IMR-90 (cell line): Measurements from ENCODE around the gene LTBP2. TPM values are rescaled to one million over a fixed set of nuclear protein-coding genes. Genes with fewer than 3 reads are reported as not detected.

Experiments used
- ATAC-seq: fragments of 200-7000 bp; cut with Tn5 transposase; 2 replicates; pipeline ENCODE4 v1.9.1; 2020; ENCODE audit warnings: low read depth, mild to moderate bottlenecking, moderate library complexity
- BruUV-seq: library from RNA; stranded (reverse); fragments of 400-500 nt; replicated peaks from 2 replicates; lab custom pipeline; 2021; lab: Mats Ljungman, UMichigan
- CTCF ChIA-PET: fragments of 300-600 bp; formaldehyde crosslinking; extraction: SDS; loops from one replicate; lab custom pipeline; 2021; ENCODE audit warnings: antibody characterized with exemption; lab: Yijun Ruan, JAX
- POLR2A ChIA-PET: fragments of 300-600 bp; sonication (Branson Sonifier 250); formaldehyde crosslinking; loops from one replicate; lab custom pipeline; 2022; ENCODE audit warnings: antibody characterized with exemption; ENCODE audit not compliant: unreplicated experiment; lab: Charles Lee
- DNase-seq: peaks from one replicate; pipeline ENCODE4 v3.0.0; 2013
- H2AFZ ChIP-seq: replicated peaks from 2 replicates; pipeline ENCODE3; 2013; ENCODE audit warnings: low read length, mild to moderate bottlenecking; ENCODE audit not compliant: poor library complexity
- H2AK5ac ChIP-seq: 2 replicates; pipeline ENCODE4 v1.6.1; 2013; ENCODE audit warnings: low read depth, low read length, inconsistent platforms
- H2AK9ac ChIP-seq: replicated peaks from 2 replicates; pipeline ENCODE3; 2013; ENCODE audit warnings: mild to moderate bottlenecking, low read depth, low read length, moderate library complexity; ENCODE audit not compliant: poor library complexity
- H2BK120ac ChIP-seq: 2 replicates; pipeline ENCODE4 v1.6.1; 2013; ENCODE audit warnings: low read depth, low read length, inconsistent platforms
- H2BK15ac ChIP-seq: 3 replicates; pipeline ENCODE4 v1.6.1; 2013; ENCODE audit warnings: low read depth, low read length, inconsistent platforms
- H2BK20ac ChIP-seq: 2 replicates; pipeline ENCODE4 v1.6.1; 2013; ENCODE audit warnings: low read depth, mild to moderate bottlenecking, inconsistent platforms, low read length, moderate library complexity
- H2BK5ac ChIP-seq: 2 replicates; pipeline ENCODE4 v1.6.1; 2013; ENCODE audit warnings: mild to moderate bottlenecking, low read depth, low read length, inconsistent platforms; ENCODE audit not compliant: poor library complexity, severe bottlenecking
- H3K14ac ChIP-seq: replicated peaks from 2 replicates; pipeline ENCODE4 v1.6.1; 2013; ENCODE audit warnings: low read depth, low read length, inconsistent platforms
- H3K18ac ChIP-seq: 2 replicates; pipeline ENCODE4 v1.6.1; 2013; ENCODE audit warnings: low read depth, low read length, control low read depth
- H3K23ac ChIP-seq: 2 replicates; pipeline ENCODE4 v1.6.1; 2013; ENCODE audit warnings: low read depth, low read length, inconsistent platforms
- H3K27ac ChIP-seq: 2 replicates; pipeline ENCODE4 v1.5.1; 2013; ENCODE audit warnings: mild to moderate bottlenecking, control low read depth, low read length; ENCODE audit not compliant: insufficient read depth
- H3K27me3 ChIP-seq: 2 replicates; pipeline ENCODE4 v1.6.1; 2013; ENCODE audit warnings: low read length; ENCODE audit not compliant: control insufficient read depth, insufficient read depth
- H3K36me3 ChIP-seq: 2 replicates; pipeline ENCODE4 v1.6.1; 2013; ENCODE audit warnings: low read length, mixed read lengths; ENCODE audit not compliant: control insufficient read depth, insufficient read depth
- H3K4ac ChIP-seq: 2 replicates; pipeline ENCODE4 v1.6.1; 2013; ENCODE audit warnings: low read depth, low read length, inconsistent platforms
- H3K4me1 ChIP-seq: 2 replicates; pipeline ENCODE4 v1.6.1; 2013; ENCODE audit warnings: low read length, mixed read lengths; ENCODE audit not compliant: control insufficient read depth, insufficient read depth
- H3K4me2 ChIP-seq: 2 replicates; pipeline ENCODE4 v1.6.1; 2013; ENCODE audit warnings: low read depth, mild to moderate bottlenecking, control low read depth, low read length, moderate library complexity
- H3K4me3 ChIP-seq: 2 replicates; pipeline ENCODE4 v1.5.1; 2013; ENCODE audit warnings: low read depth, mild to moderate bottlenecking, control low read depth, low read length, moderate library complexity; ENCODE audit not compliant: insufficient read depth
- H3K56ac ChIP-seq: 2 replicates; pipeline ENCODE4 v1.6.1; 2013; ENCODE audit warnings: low read length, inconsistent platforms; ENCODE audit not compliant: insufficient read depth; ENCODE audit errors: extremely low read depth
- H3K79me1 ChIP-seq, 2 experiments: 2 replicates each; pipeline ENCODE4 v1.6.1; 2013; ENCODE audit warnings: low read length in 2 of 2, inconsistent platforms in 1 of 2, low read depth in 1 of 2
- H3K9ac ChIP-seq: 2 replicates; pipeline ENCODE4 v1.6.1; 2013; ENCODE audit warnings: low read depth, low read length, control low read depth
- H3K9me1 ChIP-seq: 2 replicates; pipeline ENCODE4 v1.6.1; 2013; ENCODE audit warnings: low read length, inconsistent platforms; ENCODE audit not compliant: insufficient read depth
- H3K9me3 ChIP-seq: 2 replicates; pipeline ENCODE4 v1.6.1; 2013; ENCODE audit warnings: low read length; ENCODE audit not compliant: control insufficient read depth, insufficient read depth
- H4K20me1 ChIP-seq: 2 replicates; pipeline ENCODE4 v1.6.1; 2013; ENCODE audit warnings: low read length, inconsistent platforms; ENCODE audit not compliant: insufficient read depth
- H4K5ac ChIP-seq: 2 replicates; pipeline ENCODE4 v1.6.1; 2013; ENCODE audit warnings: mild to moderate bottlenecking, low read depth, low read length, control low read depth
- H4K8ac ChIP-seq, 2 experiments: 2 replicates each; pipeline ENCODE4 v1.6.1; 2013; ENCODE audit warnings: low read depth in 2 of 2, low read length in 2 of 2, control low read depth in 1 of 2, inconsistent platforms in 1 of 2
- H4K91ac ChIP-seq: 2 replicates; pipeline ENCODE4 v1.6.1; 2013; ENCODE audit warnings: low read depth, low read length, inconsistent platforms; ENCODE audit not compliant: insufficient read depth
- MAFK ChIP-seq: IDR thresholded peaks from 2 replicates; pipeline ENCODE4 v1.6.1; 2012; ENCODE audit warnings: low read depth, low read length, improper control_type of control experiment
- MAZ ChIP-seq: IDR thresholded peaks from 2 replicates; pipeline ENCODE4 v1.6.1; 2012; ENCODE audit warnings: low read depth, mild to moderate bottlenecking, low read length, improper control_type of control experiment, moderate library complexity, borderline replicate concordance
- POLR2A ChIP-seq: IDR thresholded peaks from 2 replicates; pipeline ENCODE4 v1.6.1; 2012; ENCODE audit warnings: mild to moderate bottlenecking, low read depth, low read length
- WGBS, 2 experiments: methylation state at CpG; one replicate each; pipeline versions ENCODE4 v1.1.5 to v1.1.7; 2013; ENCODE audit warnings: missing lambda C conversion rate in 2 of 2; ENCODE audit not compliant: insufficient read length in 1 of 2; ENCODE audit errors: extremely low coverage in 2 of 2; 5-methylcytosine and 5-hydroxymethylcytosine counted together
- dilution Hi-C: fragments of 300-500 bp; cut with HindIII; formaldehyde crosslinking; loops from one replicate; pipeline ENCODE4 v1.14.3; 2018; ENCODE audit warnings: low sequenced_read_pairs; ENCODE audit not compliant: unreplicated experiment
- in situ Hi-C: fragments of 300-500 bp; cut with MboI; formaldehyde crosslinking; loops from 3 replicates; pipeline ENCODE4 v1.14.3; 2019; ENCODE audit warnings: low sequenced_read_pairs, inconsistent platforms, mixed read lengths
- intact Hi-C: fragments of 100-400 bp; cut with micrococcal nuclease; formaldehyde crosslinking; loops from 2 replicates; pipeline ENCODE4 v1.10.0; 2022
- polyA plus RNA-seq, 3 experiments: library from polyadenylated mRNA; depleted of rRNA; stranded (reverse); fragments of >200 nt; gene quantifications; 2 replicates each; pipeline ENCODE4 v1.2.3, GENCODE V29; 2012; ENCODE audit warnings: low replicate concordance in 1 of 3
- total RNA-seq: library from RNA; depleted of rRNA; stranded (reverse); fragments of >200 nt; gene quantifications from 2 replicates; pipeline ENCODE4 v1.2.3, GENCODE V29; 2012
- TF ChIP-seq, protein P1 (sequence below): conservative IDR thresholded peaks from 2 replicates; pipeline ENCODE4 v1.5.1; 2012; ENCODE audit warnings: mild to moderate bottlenecking, low read depth, low read length, improper control_type of control experiment

The LTBP2 gene
- total and polyA plus RNA-seq, 2 of the 4 experiments (the other 2 are of a cell fraction): 23.8 to 79.3 TPM

DNA sequence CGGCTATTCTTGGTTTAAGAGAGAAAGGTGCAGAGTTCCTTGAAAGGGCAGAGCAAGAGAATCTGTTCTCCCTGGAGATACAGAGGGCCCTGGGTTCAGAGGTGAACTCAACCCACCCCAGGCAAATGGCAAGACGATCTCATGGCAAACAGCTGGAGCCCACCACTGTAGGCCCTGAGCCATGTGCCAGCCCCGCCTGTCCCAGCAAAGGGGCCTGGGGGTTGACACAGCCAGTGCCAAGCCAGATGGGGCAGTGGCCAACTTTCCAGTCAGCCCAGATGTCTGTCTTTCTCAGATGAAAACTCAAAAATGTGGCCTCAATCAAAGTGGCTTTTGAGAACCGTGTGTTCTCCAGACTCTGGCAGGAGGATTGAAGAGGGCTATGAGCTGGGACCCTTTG is 66.7 kb downstream of the LTBP2 start:
- POLR2A ChIA-PET: no interaction called here
- BruUV-seq: no TSS peak
- TF ChIP-seq MAFK (no peak), MAZ (no peak), POLR2A (no peak)
- TF ChIP-seq, protein P1, sequence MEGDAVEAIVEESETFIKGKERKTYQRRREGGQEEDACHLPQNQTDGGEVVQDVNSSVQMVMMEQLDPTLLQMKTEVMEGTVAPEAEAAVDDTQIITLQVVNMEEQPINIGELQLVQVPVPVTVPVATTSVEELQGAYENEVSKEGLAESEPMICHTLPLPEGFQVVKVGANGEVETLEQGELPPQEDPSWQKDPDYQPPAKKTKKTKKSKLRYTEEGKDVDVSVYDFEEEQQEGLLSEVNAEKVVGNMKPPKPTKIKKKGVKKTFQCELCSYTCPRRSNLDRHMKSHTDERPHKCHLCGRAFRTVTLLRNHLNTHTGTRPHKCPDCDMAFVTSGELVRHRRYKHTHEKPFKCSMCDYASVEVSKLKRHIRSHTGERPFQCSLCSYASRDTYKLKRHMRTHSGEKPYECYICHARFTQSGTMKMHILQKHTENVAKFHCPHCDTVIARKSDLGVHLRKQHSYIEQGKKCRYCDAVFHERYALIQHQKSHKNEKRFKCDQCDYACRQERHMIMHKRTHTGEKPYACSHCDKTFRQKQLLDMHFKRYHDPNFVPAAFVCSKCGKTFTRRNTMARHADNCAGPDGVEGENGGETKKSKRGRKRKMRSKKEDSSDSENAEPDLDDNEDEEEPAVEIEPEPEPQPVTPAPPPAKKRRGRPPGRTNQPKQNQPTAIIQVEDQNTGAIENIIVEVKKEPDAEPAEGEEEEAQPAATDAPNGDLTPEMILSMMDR: no peak

More for the DNA sequence above, 66.7 kb downstream of the LTBP2 start:
- Histone ChIP-seq H3K56ac (no peak overlapping the region), H4K8ac (no peak overlapping the region), H3K4ac (peak overlapping the region; percentile 37; the same call in 1 of the 2 replicates), H3K27me3 (no peaks in the 10 kb centered on the region), H3K4me3 (no peak overlapping the region), H2BK20ac (no peak overlapping the region), H3K9ac (no peak overlapping the region), H3K4me2 (no peak overlapping the region), H3K9me1 (peaks cover 20% of the 10 kb centered on the region), H3K23ac (no peak overlapping the region), H2BK15ac (no peak overlapping the region), H2BK120ac (no peak overlapping the region), H3K36me3 (peaks cover 5% of the 10 kb centered on the region; the same call in 1 of the 2 replicates), H3K9me3 (no peaks in the 10 kb centered on the region), H2AFZ (no peak overlapping the region), H3K79me1 (peaks cover 0 to 24% of the 10 kb centered on the region in 2 experiments; a peak in 2 of 4 replicates), H2AK9ac (peak overlapping the region; percentile 20), H3K4me1 (peaks cover 11% of the 10 kb centered on the region), H4K20me1 (no peaks in the 10 kb centered on the region), H4K5ac (no peak overlapping the region), H3K14ac (no peak overlapping the region), H4K91ac (no peak overlapping the region; the same call in 1 of the 2 replicates), H3K27ac (no peak overlapping the region), H3K18ac (no peak overlapping the region), H2BK5ac (no peak overlapping the region), H2AK5ac (no peak overlapping the region)
- CTCF ChIA-PET: interaction anchor here (0.6 kb wide), 1 partner anchor 786 kb away, joined by 3 read pairs; no protein-coding TSS in a partner anchor
- in situ Hi-C loops: no loop called here
- DNase-seq: no peak
- no peak for ATAC-seq
- intact Hi-C loops: no loop called here
- WGBS, 2 experiments: 50% methylated on average over 2 of the region's 4 CpGs; no CpG with 5 or more reads in 1 of the 2 experiments
- dilution Hi-C loops: no loop called here
